ENCODE measurements around the gene PRIMA1. TPM values are rescaled to one million over a fixed set of nuclear protein-coding genes. Genes with fewer than 3 reads are reported as not detected.

PRIMA1 gene
- total RNA-seq (not detected), polyA plus RNA-seq (not detected)

GRCh38 chr14:93788293-93788542 is at the start of gene PRIMA1:
TSS of gene PRIMA1 (minus strand) at chr14:93788485. CDS start at chr14:93787718, 767 bp downstream.
- DNase-seq (no peak), ATAC-seq (ENCODE audit: low read depth in 2 of 2) (no peak)
- Mint-ChIP-seq H3K4me1 (peaks cover 0 to 11% (median 3%) of the 10 kb centered on the region in 4 donors), H3K9me3 (peaks cover 0 to 8% (median 0%) of the 10 kb centered on the region in 7 donors), H3K4me3 (peak within 1 kb of the TSS in 1 of 4 donors; percentile 48), H3K27ac (no peak within 1 kb of the TSS), H3K36me3 (no peaks in the 10 kb centered on the region), H3K27me3 (peaks cover 59% of the 10 kb centered on the region)
- Histone ChIP-seq H3K27me3 (ENCODE audit: control insufficient read depth, insufficient read depth, low read length) (peaks cover 7% of the 10 kb centered on the region), H3K4me3 (ENCODE audit: low read depth, low read length) (no peak within 1 kb of the TSS), H3K36me3 (ENCODE audit: control insufficient read depth, insufficient read depth, low read length) (no peaks in the 10 kb centered on the region), H3K27ac (ENCODE audit: insufficient read depth, low read length, poor library complexity, severe bottlenecking) (no peak within 1 kb of the TSS), H3K9me3 (ENCODE audit: control insufficient read depth in 2 of 2, low read length in 2 of 2) (no peaks in the 10 kb centered on the region), H3K4me1 (ENCODE audit: control insufficient read depth, insufficient read depth, low read length, poor library complexity, severe bottlenecking) (peaks cover 9% of the 10 kb centered on the region)

DNA sequence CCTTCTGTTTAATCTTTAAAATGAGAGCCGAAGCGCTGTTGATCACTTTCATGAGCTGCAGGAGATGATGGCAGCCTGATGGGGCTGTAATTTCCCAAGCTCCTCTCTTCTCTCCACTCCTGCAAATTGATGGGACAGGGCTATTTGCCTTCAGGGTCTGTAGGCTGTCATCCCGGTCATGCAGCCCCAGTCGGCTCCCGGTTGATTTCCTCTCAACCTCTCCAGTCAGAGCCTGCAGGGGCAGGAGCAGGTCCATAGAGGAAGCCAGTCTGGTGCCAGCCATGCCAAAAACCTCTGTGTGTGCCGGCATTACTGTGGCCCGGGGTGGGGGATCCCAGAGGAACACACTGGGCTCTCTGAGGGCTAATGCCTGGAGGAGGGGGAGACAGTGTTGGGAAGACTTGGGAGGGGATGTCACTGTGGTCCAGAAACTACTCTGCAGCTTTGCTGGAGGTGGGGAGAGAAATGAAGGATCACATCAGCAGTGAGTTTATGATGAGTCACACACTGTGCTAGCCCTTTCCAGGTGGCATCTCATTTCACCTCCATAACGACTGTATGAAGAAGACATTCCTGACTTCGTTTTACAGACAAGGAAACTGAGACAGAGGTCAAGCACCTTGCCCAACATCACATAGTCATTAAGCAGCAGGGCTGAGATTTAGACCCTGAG is 46.5 kb upstream of the PRIMA1 start:
- ATAC-seq (ENCODE audit: low read depth in 2 of 2), result no peak

GRCh38 chr14:93832665-93833064 is 44.4 kb upstream of the PRIMA1 start:
- Mint-ChIP-seq H3K9me3 (peaks cover 0 to 7% (median 4%) of the 10 kb centered on the region in 7 donors), H3K4me3 (no peak overlapping the region), H3K27ac (no peak overlapping the region), H3K4me1 (no peaks in the 10 kb centered on the region), H3K36me3 (no peaks in the 10 kb centered on the region), H3K27me3 (peaks cover 30% of the 10 kb centered on the region)
- H3K27me3 ChIP-seq (ENCODE audit: control insufficient read depth, insufficient read depth, low read length), result no peaks in the 10 kb centered on the region
- H3K4me1 ChIP-seq (ENCODE audit: control insufficient read depth, insufficient read depth, low read length, poor library complexity, severe bottlenecking), result no peaks in the 10 kb centered on the region
- H3K36me3 ChIP-seq (ENCODE audit: control insufficient read depth, insufficient read depth, low read length), result no peaks in the 10 kb centered on the region
- H3K9me3 ChIP-seq (ENCODE audit: control insufficient read depth in 2 of 2, low read length in 2 of 2), result peaks cover 0 to 6% of the 10 kb centered on the region in 2 experiments
- no peak overlapping the region for H3K27ac ChIP-seq (ENCODE audit: insufficient read depth, low read length, poor library complexity, severe bottlenecking)
- DNase-seq (no peak), ATAC-seq (ENCODE audit: low read depth in 2 of 2) (no peak)
- no peak overlapping the region for H3K4me3 ChIP-seq (ENCODE audit: low read depth, low read length)

More for the DNA sequence above, 46.5 kb upstream of the PRIMA1 start:
- Histone ChIP-seq H3K4me1 (ENCODE audit: control insufficient read depth, insufficient read depth, low read length, poor library complexity, severe bottlenecking) (no peaks in the 10 kb centered on the region), H3K4me3 (ENCODE audit: low read depth, low read length) (no peak overlapping the region), H3K9me3 (ENCODE audit: control insufficient read depth in 2 of 2, low read length in 2 of 2) (peaks cover 0 to 6% of the 10 kb centered on the region in 2 experiments), H3K27ac (ENCODE audit: insufficient read depth, low read length, poor library complexity, severe bottlenecking) (no peak overlapping the region), H3K36me3 (ENCODE audit: control insufficient read depth, insufficient read depth, low read length) (no peaks in the 10 kb centered on the region), H3K27me3 (ENCODE audit: control insufficient read depth, insufficient read depth, low read length) (no peaks in the 10 kb centered on the region)
- DNase-seq, result no peak
- Mint-ChIP-seq H3K9me3 (peaks cover 0 to 7% (median 4%) of the 10 kb centered on the region in 7 donors), H3K27ac (no peak overlapping the region), H3K4me3 (no peak overlapping the region), H3K4me1 (peaks cover 0 to 7% (median 4%) of the 10 kb centered on the region in 4 donors), H3K36me3 (no peaks in the 10 kb centered on the region), H3K27me3 (peaks cover 39% of the 10 kb centered on the region)

GRCh38 chr14:93832081-93832480 is 43.8 kb upstream of the PRIMA1 start:
- ATAC-seq (ENCODE audit: low read depth in 2 of 2) (no peak), DNase-seq (no peak)
- Mint-ChIP-seq H3K4me1 (no peaks in the 10 kb centered on the region), H3K36me3 (no peaks in the 10 kb centered on the region), H3K9me3 (peaks cover 0 to 7% (median 4%) of the 10 kb centered on the region in 7 donors), H3K27me3 (peaks cover 31% of the 10 kb centered on the region), H3K27ac (no peak overlapping the region), H3K4me3 (no peak overlapping the region)
- Histone ChIP-seq H3K27ac (ENCODE audit: insufficient read depth, low read length, poor library complexity, severe bottlenecking) (no peak overlapping the region), H3K9me3 (ENCODE audit: control insufficient read depth in 2 of 2, low read length in 2 of 2) (peaks cover 0 to 6% of the 10 kb centered on the region in 2 experiments), H3K27me3 (ENCODE audit: control insufficient read depth, insufficient read depth, low read length) (no peaks in the 10 kb centered on the region), H3K36me3 (ENCODE audit: control insufficient read depth, insufficient read depth, low read length) (no peaks in the 10 kb centered on the region), H3K4me3 (ENCODE audit: low read depth, low read length) (no peak overlapping the region), H3K4me1 (ENCODE audit: control insufficient read depth, insufficient read depth, low read length, poor library complexity, severe bottlenecking) (no peaks in the 10 kb centered on the region)

- H3K9me3 Mint-ChIP-seq, result peaks cover 0 to 2% (median 0%) of the 10 kb centered on the region in 7 donors
- no peak overlapping the region for H3K4me3 ChIP-seq (ENCODE audit: low read depth, low read length)
- H3K4me1 ChIP-seq (ENCODE audit: control insufficient read depth, insufficient read depth, low read length, poor library complexity, severe bottlenecking), result no peaks in the 10 kb centered on the region
- ATAC-seq (ENCODE audit: low read depth in 2 of 2) (no peak), DNase-seq (no peak)
- H3K9me3 ChIP-seq (ENCODE audit: control insufficient read depth in 2 of 2, low read length in 2 of 2), result peaks cover 0 to 3% of the 10 kb centered on the region in 2 experiments
- no peaks in the 10 kb centered on the region for H3K36me3 Mint-ChIP-seq
- no peaks in the 10 kb centered on the region for H3K36me3 ChIP-seq (ENCODE audit: control insufficient read depth, insufficient read depth, low read length)
- H3K27ac Mint-ChIP-seq, result no peak overlapping the region
- H3K4me1 Mint-ChIP-seq, result no peaks in the 10 kb centered on the region
- no peaks in the 10 kb centered on the region for H3K27me3 ChIP-seq (ENCODE audit: control insufficient read depth, insufficient read depth, low read length)
- peaks cover 35% of the 10 kb centered on the region for H3K27me3 Mint-ChIP-seq
- H3K27ac ChIP-seq (ENCODE audit: insufficient read depth, low read length, poor library complexity, severe bottlenecking), result no peak overlapping the region
- H3K4me3 Mint-ChIP-seq, result no peak overlapping the region
Observed at GRCh38 chr14:93830753-93831461, 42.6 kb upstream of the PRIMA1 start.

DNA sequence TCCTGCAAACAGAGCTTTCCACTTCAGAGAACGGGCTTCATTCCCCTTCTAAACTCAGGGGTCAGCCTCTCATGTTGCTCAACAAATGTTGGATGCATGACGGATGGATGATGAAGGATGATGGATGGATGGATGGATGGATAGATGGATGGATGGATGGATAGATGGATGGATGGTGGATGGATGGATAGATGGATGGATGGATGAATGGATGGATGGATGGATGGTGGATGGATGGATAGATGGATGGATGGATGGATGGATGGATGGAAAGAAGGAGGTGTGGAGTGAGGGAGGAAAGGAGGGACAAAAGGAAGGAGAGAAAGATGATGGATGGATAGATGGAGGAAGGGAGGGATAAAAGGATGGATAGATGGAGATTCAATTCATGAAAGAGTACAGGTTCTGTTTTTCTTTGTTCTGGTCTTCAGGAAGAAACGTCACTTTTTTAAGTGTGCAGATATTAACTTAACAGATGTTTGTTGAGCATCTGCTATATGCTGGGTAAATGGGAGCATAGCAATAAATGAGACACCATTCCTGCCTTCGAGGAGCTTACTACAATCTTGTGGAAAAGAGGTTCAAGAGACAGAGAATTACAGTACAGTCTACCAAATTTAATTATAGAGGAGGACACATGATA is 41.7 kb upstream of the PRIMA1 start:
- ATAC-seq (ENCODE audit: low read depth in 2 of 2) (no peak), DNase-seq (no peak)
- H3K4me3 Mint-ChIP-seq, result no peak overlapping the region
- H3K27ac Mint-ChIP-seq, result no peak overlapping the region
- H3K4me1 Mint-ChIP-seq, result no peaks in the 10 kb centered on the region
- Histone ChIP-seq H3K27ac (ENCODE audit: insufficient read depth, low read length, poor library complexity, severe bottlenecking) (no peak overlapping the region), H3K4me3 (ENCODE audit: low read depth, low read length) (no peak overlapping the region), H3K9me3 (ENCODE audit: control insufficient read depth in 2 of 2, low read length in 2 of 2) (no peaks in the 10 kb centered on the region), H3K36me3 (ENCODE audit: control insufficient read depth, insufficient read depth, low read length) (no peaks in the 10 kb centered on the region), H3K27me3 (ENCODE audit: control insufficient read depth, insufficient read depth, low read length) (no peaks in the 10 kb centered on the region), H3K4me1 (ENCODE audit: control insufficient read depth, insufficient read depth, low read length, poor library complexity, severe bottlenecking) (no peaks in the 10 kb centered on the region)
- H3K9me3 Mint-ChIP-seq, result peaks cover 0 to 2% (median 0%) of the 10 kb centered on the region in 7 donors
- peaks cover 32% of the 10 kb centered on the region for H3K27me3 Mint-ChIP-seq
- H3K36me3 Mint-ChIP-seq, result no peaks in the 10 kb centered on the region

DNA sequence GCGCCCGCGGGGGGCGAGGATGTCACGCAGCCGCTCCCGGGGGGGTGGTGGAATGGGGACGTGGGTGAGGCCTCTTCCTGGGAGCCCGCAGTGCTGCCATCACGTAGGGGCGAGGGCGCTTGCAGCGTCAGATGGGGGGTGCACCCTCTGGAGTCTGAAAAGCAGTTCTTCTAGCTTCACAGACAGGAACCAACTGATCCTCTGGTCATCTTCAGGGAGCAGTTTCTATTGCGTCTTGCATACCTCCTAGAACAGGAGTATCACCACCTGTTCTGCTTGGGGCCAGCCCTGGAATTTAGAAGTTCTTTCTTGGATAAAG is 36.9 kb upstream of the PRIMA1 start:
- DNase-seq (no peak), ATAC-seq (ENCODE audit: low read depth in 2 of 2) (no peak)
- H3K27ac Mint-ChIP-seq, result no peak overlapping the region
- Histone ChIP-seq H3K27me3 (ENCODE audit: control insufficient read depth, insufficient read depth, low read length) (no peaks in the 10 kb centered on the region), H3K27ac (ENCODE audit: insufficient read depth, low read length, poor library complexity, severe bottlenecking) (no peak overlapping the region), H3K36me3 (ENCODE audit: control insufficient read depth, insufficient read depth, low read length) (no peaks in the 10 kb centered on the region), H3K4me1 (ENCODE audit: control insufficient read depth, insufficient read depth, low read length, poor library complexity, severe bottlenecking) (no peaks in the 10 kb centered on the region), H3K9me3 (ENCODE audit: control insufficient read depth in 2 of 2, low read length in 2 of 2) (no peaks in the 10 kb centered on the region), H3K4me3 (ENCODE audit: low read depth, low read length) (no peak overlapping the region)
- H3K9me3 Mint-ChIP-seq, result peaks cover 0 to 2% (median 0%) of the 10 kb centered on the region in 7 donors
- no peak overlapping the region for H3K4me3 Mint-ChIP-seq
- H3K27me3 Mint-ChIP-seq, result peaks cover 19% of the 10 kb centered on the region
- H3K36me3 Mint-ChIP-seq, result no peaks in the 10 kb centered on the region
- H3K4me1 Mint-ChIP-seq, result no peaks in the 10 kb centered on the region

Data from CD4-positive, CD25-positive, alpha-beta regulatory T cell (primary cell).